ENCODE data around the gene NAA25. TPM values are rescaled to one million over a fixed set of nuclear protein-coding genes. Genes with fewer than 3 reads are reported as not detected.
"Not testable (repeated sequence)": the region's sequence is repeated elsewhere in the genome, so short reads cannot be mapped to it uniquely, and the experiment has no call there.

Gene NAA25
- total RNA-seq, 1 donor, result 28.0 TPM

- no peak for DNase-seq (ENCODE audit: low read depth)
- no peak for TF ChIP-seq CTCF (IDR thresholded peaks at IDR 0.05; ENCODE audit: insufficient read depth, low read length)
- H3K4me3 ChIP-seq (ENCODE audit: low read depth, low read length), result no peak overlapping the region
Observed at GRCh38 chr12:112015938-112016337, 92.6 kb downstream of the NAA25 start.

- no peak for TF ChIP-seq CTCF (IDR thresholded peaks at IDR 0.05; ENCODE audit: insufficient read depth, low read length)
- peak; percentile 76 for DNase-seq (ENCODE audit: low read depth)
- peak overlapping the region; percentile 91 for H3K4me3 ChIP-seq (ENCODE audit: low read depth, low read length)
Observed at GRCh38 chr12:112013601-112014402, 94.8 kb downstream of the NAA25 start.

- peak; percentile 71 for TF ChIP-seq CTCF (IDR thresholded peaks at IDR 0.05; ENCODE audit: insufficient read depth, low read length)
- DNase-seq (ENCODE audit: low read depth), result peak; percentile 98
- H3K4me3 ChIP-seq (ENCODE audit: low read depth, low read length), result peak within 1 kb of the TSS; percentile 95
Observed at GRCh38 chr12:112012775-112013600, 95.6 kb downstream of the NAA25 start, which contains the start of the genes ERP29 and TMEM116. TSS of gene ERP29 (plus strand) at chr12:112013426. CDS start at chr12:112013466, 40 bp downstream. TSS of gene TMEM116 (minus strand) at chr12:112013165. CDS start at chr12:112005270, 7,895 bp downstream.

GRCh38 chr12:112011685-112012084, 96.9 kb downstream of the NAA25 start:
- DNase-seq (ENCODE audit: low read depth), result no peak
- no peak for TF ChIP-seq CTCF (IDR thresholded peaks at IDR 0.05; ENCODE audit: insufficient read depth, low read length)
- peak overlapping the region; percentile 95 for H3K4me3 ChIP-seq (ENCODE audit: low read depth, low read length)

- TF ChIP-seq CTCF (IDR thresholded peaks at IDR 0.05; ENCODE audit: insufficient read depth, low read length), result no peak
Observed at GRCh38 chr12:112010415-112011344, 97.9 kb downstream of the NAA25 start.

GRCh38 chr12:112009596-112009995, 99.0 kb downstream of the NAA25 start:
- DNase-seq (ENCODE audit: low read depth); H3K4me3 ChIP-seq (ENCODE audit: low read depth, low read length): not testable (repeated sequence)

More at GRCh38 chr12:112010415-112011344, 97.9 kb downstream of the NAA25 start:
- H3K4me3 ChIP-seq (ENCODE audit: low read depth, low read length), result no peak overlapping the region
- DNase-seq (ENCODE audit: low read depth), result no peak

Data from fibroblast of the aortic adventitia (primary cell).